ENCODE data around the gene CYP17A1.

CYP17A1 gene

DNA sequence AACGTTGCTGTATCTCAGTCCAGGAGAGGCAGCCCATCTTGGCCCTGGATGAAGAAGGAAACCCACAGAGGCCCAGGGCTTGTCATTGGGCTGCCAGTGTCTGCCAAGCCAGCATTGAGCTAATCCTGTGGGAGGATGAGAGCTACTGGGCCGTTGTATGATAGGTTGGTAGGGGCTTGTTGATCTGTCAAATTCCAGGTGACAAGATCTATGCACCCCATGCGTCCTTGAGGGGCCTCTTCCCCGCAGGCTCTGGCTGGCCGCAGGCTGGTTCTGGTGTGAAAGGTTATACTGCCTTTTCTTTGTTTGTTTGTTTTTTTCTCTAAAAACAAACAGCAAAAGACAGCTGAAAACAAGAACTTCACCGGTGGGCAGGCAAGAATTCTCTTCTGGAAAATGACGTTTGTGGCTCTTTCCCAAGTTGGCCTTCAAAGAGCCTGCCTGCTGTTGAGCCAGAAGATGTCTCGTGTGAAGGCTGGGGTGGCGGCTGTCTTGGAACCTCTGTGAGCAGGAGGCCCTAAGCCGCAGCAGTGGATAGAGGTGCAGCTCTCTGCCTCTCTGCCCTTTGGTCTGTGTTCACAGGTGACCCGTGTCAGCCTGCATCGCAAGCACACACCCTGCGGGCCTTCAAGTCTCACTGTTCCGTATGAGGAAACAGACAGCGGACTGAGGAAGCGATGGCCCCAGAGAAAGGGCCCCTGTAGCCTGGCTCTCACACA is 23.3 kb downstream of the CYP17A1 start:
- no peak for TF ChIP-seq CTCF (IDR thresholded peaks at IDR 0.05; ENCODE audit: insufficient read depth, low read depth, low read length, missing control alignments)
- no peak for DNase-seq (ENCODE audit: low read depth)
- H3K4me3 ChIP-seq (ENCODE audit: low read length), result no peak overlapping the region

GRCh38 chr10:102813017-102813541 is 24.1 kb downstream of the CYP17A1 start:
- no peak for TF ChIP-seq CTCF (IDR thresholded peaks at IDR 0.05; ENCODE audit: insufficient read depth, low read depth, low read length, missing control alignments)
- no peak overlapping the region for H3K4me3 ChIP-seq (ENCODE audit: low read length)
- no peak for DNase-seq (ENCODE audit: low read depth)

- DNase-seq (ENCODE audit: low read depth), result no peak
- no peak for TF ChIP-seq CTCF (IDR thresholded peaks at IDR 0.05; ENCODE audit: insufficient read depth, low read depth, low read length, missing control alignments)
Measured at GRCh38 chr10:102812231-102812876, 24.9 kb downstream of the CYP17A1 start.

DNA sequence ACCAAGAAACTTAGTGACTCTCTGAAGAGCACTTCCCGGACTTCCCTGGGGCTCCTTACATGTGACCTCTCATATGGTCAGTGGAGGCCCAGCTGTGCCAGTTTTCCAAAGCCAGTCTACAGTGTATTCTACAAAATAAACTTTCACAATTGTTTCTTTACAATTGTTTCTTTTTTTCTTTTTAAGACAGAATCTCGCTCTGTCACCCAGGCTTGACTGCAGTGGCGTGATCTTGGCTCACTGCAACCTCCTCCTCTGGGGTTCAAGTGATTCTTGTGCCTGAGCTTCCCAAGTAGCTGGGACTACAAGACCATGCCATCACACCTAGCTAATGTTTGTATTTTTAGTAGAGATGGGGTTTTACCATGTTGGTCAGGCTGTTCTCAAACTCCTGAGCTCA is 25.9 kb downstream of the CYP17A1 start:
- no peak overlapping the region for H3K4me3 ChIP-seq (ENCODE audit: low read length)
- no peak for DNase-seq (ENCODE audit: low read depth)
- no peak for TF ChIP-seq CTCF (IDR thresholded peaks at IDR 0.05; ENCODE audit: insufficient read depth, low read depth, low read length, missing control alignments)

More at GRCh38 chr10:102812231-102812876, 24.9 kb downstream of the CYP17A1 start:
- H3K4me3 ChIP-seq (ENCODE audit: low read length), result no peak overlapping the region

- no peak for DNase-seq (ENCODE audit: low read depth)
- no peak for TF ChIP-seq CTCF (IDR thresholded peaks at IDR 0.05; ENCODE audit: insufficient read depth, low read depth, low read length, missing control alignments)
Measured at GRCh38 chr10:102808380-102808779, 28.8 kb downstream of the CYP17A1 start.

DNA sequence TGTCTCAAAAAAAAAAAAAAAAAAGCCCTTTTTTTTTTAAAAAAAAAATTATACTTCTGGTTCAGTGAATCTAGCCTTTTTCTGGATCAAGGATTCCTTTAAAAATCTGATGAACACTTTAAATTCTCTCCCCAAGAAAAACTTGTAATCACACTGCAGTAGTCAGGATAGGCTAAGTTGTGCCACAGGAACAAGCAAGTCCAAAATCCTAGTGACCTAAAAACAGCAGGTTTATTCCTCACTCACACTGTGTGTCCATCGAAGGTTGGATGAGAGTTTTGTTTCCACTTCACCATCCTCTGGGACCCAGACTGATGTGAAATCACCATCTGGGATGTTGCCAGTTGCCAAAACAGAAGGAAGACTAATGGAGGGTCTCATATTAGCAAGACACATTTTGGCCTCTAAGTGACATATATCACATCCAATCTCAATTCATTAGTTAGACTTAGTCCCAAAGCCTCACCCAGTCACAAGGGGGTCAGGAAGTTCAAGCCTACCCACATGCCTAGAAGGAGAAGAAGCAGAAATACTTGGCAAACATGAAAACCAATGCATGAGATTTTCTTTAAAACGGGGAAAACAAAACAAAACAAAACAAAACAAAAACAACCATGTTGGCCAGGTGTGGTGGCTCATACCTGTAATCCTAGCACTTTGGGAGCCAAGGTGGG is 32.7 kb downstream of the CYP17A1 start:
- DNase-seq (ENCODE audit: low read depth), result no peak
- TF ChIP-seq CTCF (IDR thresholded peaks at IDR 0.05; ENCODE audit: insufficient read depth, low read depth, low read length, missing control alignments), result no peak
- H3K4me3 ChIP-seq (ENCODE audit: low read length), result no peak overlapping the region

More at GRCh38 chr10:102808380-102808779, 28.8 kb downstream of the CYP17A1 start:
- no peak overlapping the region for H3K4me3 ChIP-seq (ENCODE audit: low read length)

Data from epithelial cell of esophagus (primary cell).